GM23338 (cell line): ENCODE results near the gene SCP2. TPM values are rescaled to one million over a fixed set of nuclear protein-coding genes. Genes with fewer than 3 reads are reported as not detected.

Experiments
- ATAC-seq: fragments of 200-7000 bp; cut with Tn5 transposase; 3 replicates; pipeline ENCODE4 v1.9.1; 2020
- DNase-seq: peaks from one replicate; pipeline ENCODE4 v3.0.0-alpha.2; 2015; ENCODE audit warnings: low spot score
- H2AFZ ChIP-seq: fragments of 200-600 bp; sonication (generic); 2 replicates; pipeline ENCODE4 v1.8.0; 2016; ENCODE audit warnings: antibody characterized with exemption, mild to moderate bottlenecking, moderate library complexity
- H3F3A ChIP-seq: fragments of 200-600 bp; sonication (generic); replicated peaks from 2 replicates; pipeline ENCODE4 v1.8.0; 2017; ENCODE audit warnings: antibody characterized with exemption, mixed run types, low read depth
- H3K27ac ChIP-seq: fragments of 200-600 bp; sonication (generic); 2 replicates; pipeline ENCODE4 v1.6.1; 2016; ENCODE audit warnings: low read depth
- H3K27me3 ChIP-seq: fragments of 200-600 bp; sonication (generic); 2 replicates; pipeline ENCODE4 v1.8.0; 2016; ENCODE audit warnings: mild to moderate bottlenecking, mixed run types, moderate library complexity; ENCODE audit not compliant: insufficient read depth
- H3K36me3 ChIP-seq: fragments of 200-600 bp; sonication (generic); 2 replicates; pipeline ENCODE4 v1.8.0; 2016; ENCODE audit warnings: mild to moderate bottlenecking; ENCODE audit not compliant: insufficient read depth
- H3K4me1 ChIP-seq: fragments of 200-600 bp; sonication (generic); 2 replicates; pipeline ENCODE4 v1.8.0; 2016; ENCODE audit warnings: mild to moderate bottlenecking, moderate library complexity; ENCODE audit not compliant: insufficient read depth
- H3K4me2 ChIP-seq: fragments of 200-600 bp; sonication (generic); 2 replicates; pipeline ENCODE4 v1.7.1; 2017; ENCODE audit warnings: mixed run types
- H3K4me3 ChIP-seq: fragments of 200-600 bp; sonication (generic); 2 replicates; pipeline ENCODE4 v1.6.1; 2016; ENCODE audit warnings: mixed run types
- H3K79me2 ChIP-seq: fragments of 200-600 bp; sonication (generic); replicated peaks from 2 replicates; pipeline ENCODE4 v1.8.0; 2017; ENCODE audit warnings: mild to moderate bottlenecking; ENCODE audit not compliant: insufficient read depth
- H3K9me2 ChIP-seq: fragments of 200-600 bp; sonication (generic); 2 replicates; pipeline ENCODE4 v1.8.0; 2017; ENCODE audit not compliant: insufficient read depth
- H4K20me1 ChIP-seq: fragments of 200-600 bp; sonication (generic); replicated peaks from 2 replicates; pipeline ENCODE4 v1.8.0; 2017; ENCODE audit warnings: mild to moderate bottlenecking; ENCODE audit not compliant: insufficient read depth
- H3K27ac Mint-ChIP-seq: 2 replicates; pipeline ENCODE4 v1.8.0; 2020; ENCODE audit warnings: inconsistent platforms, mild to moderate bottlenecking, moderate library complexity, mixed read lengths
- H3K27me3 Mint-ChIP-seq: 3 replicates; pipeline ENCODE4 v1.8.0; 2022; ENCODE audit warnings: low read depth, mild to moderate bottlenecking, moderate library complexity, mixed read lengths, inconsistent platforms; ENCODE audit not compliant: insufficient read depth, poor library complexity
- H3K36me3 Mint-ChIP-seq: 3 replicates; pipeline ENCODE4 v1.8.0; 2021; ENCODE audit warnings: low read depth, mild to moderate bottlenecking, inconsistent platforms, moderate library complexity, mixed read lengths
- H3K4me1 Mint-ChIP-seq: 3 replicates; pipeline ENCODE4 v1.8.0; 2020; ENCODE audit warnings: mild to moderate bottlenecking, inconsistent platforms, mixed read lengths
- H3K4me3 Mint-ChIP-seq: 3 replicates; pipeline ENCODE4 v1.8.0; 2021; ENCODE audit warnings: moderate library complexity, mild to moderate bottlenecking, inconsistent platforms, mixed read lengths
- H3K9me3 Mint-ChIP-seq: 3 replicates; pipeline ENCODE4 v1.8.0; 2020; ENCODE audit warnings: moderate library complexity, mild to moderate bottlenecking, inconsistent platforms, mixed read lengths
- CTCF ChIP-seq, 2 experiments: fragments of 200-600 bp in 1 of 2; sonication (generic) in 1 of 2; conservative IDR thresholded peaks; 2 replicates each; pipeline versions ENCODE4 v1.5.1 to v1.6.1; 2016 to 2017; ENCODE audit warnings: antibody characterized with exemption in 2 of 2, low read depth in 2 of 2, mild to moderate bottlenecking in 2 of 2, moderate library complexity in 1 of 2
- ETS1 ChIP-seq: IDR thresholded peaks from 2 replicates; pipeline ENCODE4 v1.6.1; 2016; ENCODE audit warnings: antibody characterized with exemption
- EZH2 ChIP-seq: fragments of 200-600 bp; sonication (generic); IDR thresholded peaks from one replicate; pipeline ENCODE4 v1.8.0; 2017; ENCODE audit warnings: antibody characterized with exemption, mild to moderate bottlenecking, low read depth; ENCODE audit not compliant: unreplicated experiment
- JUNB ChIP-seq: IDR thresholded peaks from one replicate; pipeline ENCODE4 v1.6.1; 2016; ENCODE audit warnings: antibody characterized with exemption; ENCODE audit not compliant: unreplicated experiment
- NANOG ChIP-seq: IDR thresholded peaks from 2 replicates; pipeline ENCODE4 v1.6.1; 2016; ENCODE audit warnings: antibody characterized with exemption, borderline replicate concordance
- STAT1 ChIP-seq: IDR thresholded peaks from one replicate; pipeline ENCODE4 v1.6.1; 2016; ENCODE audit warnings: antibody characterized with exemption; ENCODE audit not compliant: unreplicated experiment
- ZNF331 ChIP-seq: fragments of 250-450 bp; sonication (Bioruptor Pico); IDR thresholded peaks from 2 replicates; pipeline ENCODE4 v1.5.0; 2020; ENCODE audit warnings: low read depth, mild to moderate bottlenecking, moderate library complexity
- polyA plus RNA-seq: library from polyadenylated mRNA; unstranded; fragments of >200 nt; fragmentation: Nextera tagmentation; extraction: Ambion mirVana; gene quantifications from 2 replicates; pipeline ENCODE4 v1.2.1, GENCODE V29; 2016
- total RNA-seq: library from RNA; depleted of rRNA; stranded (reverse); fragments of >200 nt; shearing (Covaris generic); gene quantifications from 2 replicates; pipeline ENCODE4 v1.2.3, GENCODE V29; 2014
- TF ChIP-seq, protein P1 (sequence below): fragments of 250-450 bp; sonication (Bioruptor Pico); IDR thresholded peaks from 2 replicates; pipeline ENCODE4 v1.5.0; 2020; ENCODE audit warnings: mild to moderate bottlenecking, moderate library complexity

Gene SCP2
- total and polyA plus RNA-seq, 2 experiments from 2014 or later = 66.3 to 116 TPM

DNA sequence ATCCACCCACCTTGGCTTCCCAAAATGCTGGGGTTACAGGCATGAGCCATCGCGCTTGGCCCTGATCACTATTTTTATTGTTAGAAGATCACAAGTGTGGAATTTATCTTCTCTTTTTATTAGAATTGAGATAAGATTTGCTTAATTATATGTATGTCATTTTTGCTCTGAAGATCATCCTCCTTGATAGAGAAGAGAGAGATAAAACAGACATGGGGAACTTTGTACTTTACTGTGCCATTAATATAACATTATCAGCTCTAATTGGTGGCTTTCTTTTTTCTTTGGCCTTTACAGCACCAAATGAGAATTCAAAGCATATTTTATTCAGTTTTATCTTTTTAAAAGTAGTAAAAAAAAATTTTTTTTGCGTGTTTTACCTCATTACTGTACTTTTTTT lies 46.8 kb downstream of the SCP2 start (continued):
- no peak for TF ChIP-seq EZH2
- no peak for TF ChIP-seq STAT1
- no peak for TF ChIP-seq ZNF331 (CRISPR knock-in tag)
- no peak for TF ChIP-seq ETS1
- no peak for TF ChIP-seq JUNB

- no peaks in the 10 kb centered on the region for H3K36me3 Mint-ChIP-seq
- H3K4me3 Mint-ChIP-seq = peak overlapping the region; percentile 33; the same call in 1 of the 3 replicates
- H3K36me3 ChIP-seq = no peaks in the 10 kb centered on the region
- no peaks in the 10 kb centered on the region for H3K9me2 ChIP-seq
- peaks cover 18% of the 10 kb centered on the region for H3K4me1 Mint-ChIP-seq
- no peaks in the 10 kb centered on the region for H3F3A ChIP-seq
- H2AFZ ChIP-seq = no peak overlapping the region
- peak overlapping the region; percentile 93 for H3K27ac Mint-ChIP-seq
- no peaks in the 10 kb centered on the region for H3K27me3 ChIP-seq
- peak; percentile 99 for ATAC-seq
- no peaks in the 10 kb centered on the region for H4K20me1 ChIP-seq
- no peaks in the 10 kb centered on the region for H3K9me3 Mint-ChIP-seq
- H3K27ac ChIP-seq = peak overlapping the region; percentile 76
- H3K27me3 Mint-ChIP-seq = peaks cover 2% of the 10 kb centered on the region
- H3K79me2 ChIP-seq = no peaks in the 10 kb centered on the region
- no peak overlapping the region for H3K4me3 ChIP-seq
- peak; percentile 95 for DNase-seq
- peaks cover 11% of the 10 kb centered on the region for H3K4me1 ChIP-seq
- peak overlapping the region; percentile 41 for H3K4me2 ChIP-seq
- TF ChIP-seq ZNF331 (CRISPR knock-in tag) (no peak), EZH2 (no peak), NANOG (peak; percentile 85), STAT1 (no peak), JUNB (no peak), ETS1 (no peak), CTCF (conservative IDR thresholded peaks at IDR 0.05; ENCODE audit: low read depth in 2 of 2) (no peak)
- TF ChIP-seq, protein P1, sequence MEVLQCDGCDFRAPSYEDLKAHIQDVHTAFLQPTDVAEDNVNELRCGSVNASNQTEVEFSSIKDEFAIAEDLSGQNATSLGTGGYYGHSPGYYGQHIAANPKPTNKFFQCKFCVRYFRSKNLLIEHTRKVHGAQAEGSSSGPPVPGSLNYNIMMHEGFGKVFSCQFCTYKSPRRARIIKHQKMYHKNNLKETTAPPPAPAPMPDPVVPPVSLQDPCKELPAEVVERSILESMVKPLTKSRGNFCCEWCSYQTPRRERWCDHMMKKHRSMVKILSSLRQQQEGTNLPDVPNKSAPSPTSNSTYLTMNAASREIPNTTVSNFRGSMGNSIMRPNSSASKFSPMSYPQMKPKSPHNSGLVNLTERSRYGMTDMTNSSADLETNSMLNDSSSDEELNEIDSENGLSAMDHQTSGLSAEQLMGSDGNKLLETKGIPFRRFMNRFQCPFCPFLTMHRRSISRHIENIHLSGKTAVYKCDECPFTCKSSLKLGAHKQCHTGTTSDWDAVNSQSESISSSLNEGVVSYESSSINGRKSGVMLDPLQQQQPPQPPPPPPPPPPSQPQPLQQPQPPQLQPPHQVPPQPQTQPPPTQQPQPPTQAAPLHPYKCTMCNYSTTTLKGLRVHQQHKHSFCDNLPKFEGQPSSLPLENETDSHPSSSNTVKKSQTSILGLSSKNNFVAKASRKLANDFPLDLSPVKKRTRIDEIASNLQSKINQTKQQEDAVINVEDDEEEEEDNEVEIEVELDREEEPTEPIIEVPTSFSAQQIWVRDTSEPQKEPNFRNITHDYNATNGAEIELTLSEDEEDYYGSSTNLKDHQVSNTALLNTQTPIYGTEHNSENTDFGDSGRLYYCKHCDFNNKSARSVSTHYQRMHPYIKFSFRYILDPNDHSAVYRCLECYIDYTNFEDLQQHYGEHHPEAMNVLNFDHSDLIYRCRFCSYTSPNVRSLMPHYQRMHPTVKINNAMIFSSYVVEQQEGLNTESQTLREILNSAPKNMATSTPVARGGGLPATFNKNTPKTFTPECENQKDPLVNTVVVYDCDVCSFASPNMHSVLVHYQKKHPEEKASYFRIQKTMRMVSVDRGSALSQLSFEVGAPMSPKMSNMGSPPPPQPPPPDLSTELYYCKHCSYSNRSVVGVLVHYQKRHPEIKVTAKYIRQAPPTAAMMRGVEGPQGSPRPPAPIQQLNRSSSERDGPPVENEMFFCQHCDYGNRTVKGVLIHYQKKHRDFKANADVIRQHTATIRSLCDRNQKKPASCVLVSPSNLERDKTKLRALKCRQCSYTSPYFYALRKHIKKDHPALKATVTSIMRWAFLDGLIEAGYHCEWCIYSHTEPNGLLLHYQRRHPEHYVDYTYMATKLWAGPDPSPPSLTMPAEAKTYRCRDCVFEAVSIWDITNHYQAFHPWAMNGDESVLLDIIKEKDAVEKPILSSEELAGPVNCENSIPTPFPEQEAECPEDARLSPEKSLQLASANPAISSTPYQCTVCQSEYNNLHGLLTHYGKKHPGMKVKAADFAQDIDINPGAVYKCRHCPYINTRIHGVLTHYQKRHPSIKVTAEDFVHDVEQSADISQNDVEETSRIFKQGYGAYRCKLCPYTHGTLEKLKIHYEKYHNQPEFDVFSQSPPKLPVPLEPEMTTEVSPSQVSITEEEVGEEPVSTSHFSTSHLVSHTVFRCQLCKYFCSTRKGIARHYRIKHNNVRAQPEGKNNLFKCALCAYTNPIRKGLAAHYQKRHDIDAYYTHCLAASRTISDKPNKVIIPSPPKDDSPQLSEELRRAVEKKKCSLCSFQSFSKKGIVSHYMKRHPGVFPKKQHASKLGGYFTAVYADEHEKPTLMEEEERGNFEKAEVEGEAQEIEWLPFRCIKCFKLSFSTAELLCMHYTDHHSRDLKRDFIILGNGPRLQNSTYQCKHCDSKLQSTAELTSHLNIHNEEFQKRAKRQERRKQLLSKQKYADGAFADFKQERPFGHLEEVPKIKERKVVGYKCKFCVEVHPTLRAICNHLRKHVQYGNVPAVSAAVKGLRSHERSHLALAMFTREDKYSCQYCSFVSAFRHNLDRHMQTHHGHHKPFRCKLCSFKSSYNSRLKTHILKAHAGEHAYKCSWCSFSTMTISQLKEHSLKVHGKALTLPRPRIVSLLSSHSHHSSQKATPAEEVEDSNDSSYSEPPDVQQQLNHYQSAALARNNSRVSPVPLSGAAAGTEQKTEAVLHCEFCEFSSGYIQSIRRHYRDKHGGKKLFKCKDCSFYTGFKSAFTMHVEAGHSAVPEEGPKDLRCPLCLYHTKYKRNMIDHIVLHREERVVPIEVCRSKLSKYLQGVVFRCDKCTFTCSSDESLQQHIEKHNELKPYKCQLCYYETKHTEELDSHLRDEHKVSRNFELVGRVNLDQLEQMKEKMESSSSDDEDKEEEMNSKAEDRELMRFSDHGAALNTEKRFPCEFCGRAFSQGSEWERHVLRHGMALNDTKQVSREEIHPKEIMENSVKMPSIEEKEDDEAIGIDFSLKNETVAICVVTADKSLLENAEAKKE (CRISPR knock-in tag) = peak; percentile 83
Observed at GRCh38 chr1:52976183-52977035, 49.3 kb downstream of the SCP2 start.
